Activated CD8-positive, alpha-beta memory T cell treated with anti-CD3 and anti-CD28 coated beads, Interleukin-2, amount 10 ng/mL, durations not matched to agents 7 days and 5 days (primary cell): ENCODE measurements around the gene C3orf52. TPM values are rescaled to one million over a fixed set of nuclear protein-coding genes. Genes with fewer than 3 reads are reported as not detected.

Experiments used
- ATAC-seq: fragments of 150-1000 bp; cut with Tn5 transposase; one replicate; pipeline ENCODE4 v1.10.0; 2021; ENCODE audit warnings: moderate library complexity
- CTCF ChIA-PET: fragments of 350-600 bp; sonication (Branson Sonifier 250); formaldehyde crosslinking; loops from one replicate; lab custom pipeline; 2021; ENCODE audit warnings: antibody characterized with exemption; lab: Charles Lee
- DNase-seq: peaks from one replicate; pipeline ENCODE4 v3.0.0-alpha.2; 2020
- H3K27ac Mint-ChIP-seq: one replicate; pipeline ENCODE4 v1.8.0; 2021; ENCODE audit warnings: mild to moderate bottlenecking, mixed read lengths
- H3K27me3 Mint-ChIP-seq: one replicate; pipeline ENCODE4 v1.8.0; 2021; ENCODE audit warnings: mixed read lengths
- H3K36me3 Mint-ChIP-seq: one replicate; pipeline ENCODE4 v1.8.0; 2021; ENCODE audit warnings: mild to moderate bottlenecking, mixed read lengths
- H3K4me1 Mint-ChIP-seq: one replicate; pipeline ENCODE4 v1.8.0; 2021; ENCODE audit warnings: mixed read lengths
- H3K4me3 Mint-ChIP-seq: one replicate; pipeline ENCODE4 v1.8.0; 2021; ENCODE audit warnings: mild to moderate bottlenecking, moderate library complexity, mixed read lengths
- H3K9me3 Mint-ChIP-seq: one replicate; pipeline ENCODE4 v1.8.0; 2022; ENCODE audit warnings: low read depth, mixed read lengths
- microRNA-seq: library from miRNA; unstranded; fragments of <30 nt; microRNA quantifications from one replicate; pipeline ENCODE4 v1.2.0, GENCODE V29; 2022
- total RNA-seq, 2 experiments: library from RNA; stranded (reverse); gene quantifications; one replicate each; pipeline ENCODE4 v1.2.3, GENCODE V29; 2021

Gene C3orf52
- total RNA-seq, 2 experiments from 2014 or later = 2.4 to 2.6 TPM

DNA sequence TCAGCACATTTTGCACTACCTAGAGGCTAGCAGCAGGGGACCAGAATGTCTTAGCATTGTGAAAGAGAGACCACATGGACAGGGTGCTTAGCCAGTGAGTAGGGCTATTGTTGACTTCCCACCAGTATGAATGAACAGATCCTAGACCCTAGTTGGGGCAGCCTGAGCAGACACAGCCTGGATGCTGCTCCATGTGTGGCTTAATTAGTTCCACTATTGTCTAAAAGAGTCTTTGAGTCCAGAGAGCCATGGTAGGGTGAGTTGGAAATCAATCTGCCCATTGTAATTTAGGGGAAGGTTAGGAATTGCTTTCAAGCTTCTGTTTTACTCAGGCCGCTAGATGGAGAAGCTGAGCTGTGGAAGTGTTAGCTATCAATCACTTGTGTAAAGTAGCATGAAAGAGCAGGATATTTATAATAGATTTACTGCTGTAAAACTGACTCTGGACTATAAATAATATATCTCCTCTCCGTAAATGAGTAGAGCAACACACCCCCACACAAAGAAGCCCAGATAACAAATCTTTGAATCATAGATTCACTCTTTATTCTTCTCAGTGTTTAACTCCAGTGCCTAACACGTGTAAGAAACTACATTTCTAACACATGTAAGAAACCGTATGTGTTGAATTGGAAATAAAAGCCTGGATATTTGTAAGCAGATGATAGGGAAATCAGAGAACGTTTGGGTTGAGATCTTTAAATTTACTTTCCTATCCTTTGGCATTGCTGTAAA lies 50.9 kb downstream of the C3orf52 start:
- DNase-seq (peak; percentile 65), ATAC-seq (no peak)
- H3K4me3 Mint-ChIP-seq = no peak overlapping the region
- H3K36me3 Mint-ChIP-seq = peaks cover 2% of the 10 kb centered on the region
- H3K27ac Mint-ChIP-seq = no peak overlapping the region
- H3K4me1 Mint-ChIP-seq = peaks cover 38% of the 10 kb centered on the region
- CTCF ChIA-PET = interaction anchor here (0.6 to 3.1 kb wide), 14 partner anchors 9 to 383 kb away, joined by 3 to 19 read pairs (median 4); partner anchors contain the start of genes CD200 and SLC9C1
- no peaks in the 10 kb centered on the region for H3K27me3 Mint-ChIP-seq
- H3K9me3 Mint-ChIP-seq = no peaks in the 10 kb centered on the region

DNA sequence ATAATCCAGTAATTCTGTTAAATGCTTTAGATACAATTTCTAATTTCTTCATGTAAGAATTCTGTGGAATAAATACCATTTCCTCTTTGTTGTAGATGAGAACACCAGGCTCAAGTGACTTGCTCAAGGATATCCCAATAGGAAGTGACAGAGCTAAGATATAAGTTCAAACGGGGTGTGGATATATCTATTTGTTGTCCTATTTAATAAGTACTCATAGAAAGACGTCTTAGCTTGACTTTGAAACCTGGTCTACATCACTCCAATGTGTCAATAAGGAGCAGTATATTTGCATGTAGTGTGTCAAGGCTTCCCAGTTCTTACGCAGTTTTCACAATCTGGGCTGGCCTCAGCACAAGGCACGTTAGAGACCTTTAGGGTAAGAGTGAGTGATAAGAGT lies 51.6 kb downstream of the C3orf52 start:
- peaks cover 33% of the 10 kb centered on the region for H3K4me1 Mint-ChIP-seq
- H3K9me3 Mint-ChIP-seq = no peaks in the 10 kb centered on the region
- H3K27ac Mint-ChIP-seq = no peak overlapping the region
- no peak for DNase-seq
- H3K36me3 Mint-ChIP-seq = peaks cover 2% of the 10 kb centered on the region
- no peak overlapping the region for H3K4me3 Mint-ChIP-seq
- CTCF ChIA-PET = interaction anchor here (0.6 to 3.1 kb wide), 10 partner anchors 9 to 383 kb away, joined by 3 to 19 read pairs (median 4); partner anchors contain the start of genes CD200 and SLC9C1
- no peak for ATAC-seq
- no peaks in the 10 kb centered on the region for H3K27me3 Mint-ChIP-seq

DNA sequence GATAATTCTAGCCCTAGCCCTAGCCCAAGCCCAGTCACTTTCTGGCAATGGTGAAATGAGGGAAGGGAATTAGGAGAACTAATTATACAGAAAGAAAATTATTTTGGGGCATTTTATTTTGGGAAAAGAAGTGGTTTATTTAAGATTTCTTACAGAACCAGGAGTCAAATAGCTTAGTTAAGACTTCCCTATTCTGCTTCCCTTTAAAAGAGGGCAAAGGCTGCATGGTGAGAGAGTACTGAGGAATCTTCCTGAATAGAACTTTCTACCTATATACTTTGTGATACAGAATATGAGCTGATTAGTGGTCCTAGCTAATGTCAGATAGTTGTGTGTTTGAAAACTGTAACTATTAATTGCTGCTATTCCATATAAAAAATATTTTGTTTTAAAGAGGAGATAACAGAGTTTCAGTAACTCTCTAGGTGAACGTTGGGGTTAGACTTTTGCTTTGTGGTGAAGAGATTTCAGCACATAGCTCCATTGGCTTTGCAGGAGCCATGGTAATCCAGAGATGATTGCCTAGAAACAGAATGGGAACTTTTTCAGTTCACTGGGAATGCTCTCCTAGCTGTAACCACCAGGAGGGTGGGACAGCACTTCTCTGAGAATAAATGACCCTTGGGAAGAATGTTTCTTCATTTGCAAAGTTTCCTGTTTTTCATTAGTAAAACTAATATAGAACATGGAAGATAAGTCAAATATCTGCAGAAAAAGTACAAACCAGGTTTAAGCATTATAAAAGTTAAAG lies 52.2 kb downstream of the C3orf52 start:
- CTCF ChIA-PET = interaction anchor here (1.1 to 3.1 kb wide), 10 partner anchors 9 to 394 kb away, joined by 3 to 19 read pairs (median 4); partner anchors contain the start of gene SLC9C1
- ATAC-seq (no peak), DNase-seq (no peak)
- Mint-ChIP-seq H3K4me1 (peaks cover 30% of the 10 kb centered on the region), H3K36me3 (peaks cover 3% of the 10 kb centered on the region), H3K27me3 (no peaks in the 10 kb centered on the region), H3K9me3 (peaks cover 1% of the 10 kb centered on the region), H3K27ac (no peak overlapping the region), H3K4me3 (no peak overlapping the region)

DNA sequence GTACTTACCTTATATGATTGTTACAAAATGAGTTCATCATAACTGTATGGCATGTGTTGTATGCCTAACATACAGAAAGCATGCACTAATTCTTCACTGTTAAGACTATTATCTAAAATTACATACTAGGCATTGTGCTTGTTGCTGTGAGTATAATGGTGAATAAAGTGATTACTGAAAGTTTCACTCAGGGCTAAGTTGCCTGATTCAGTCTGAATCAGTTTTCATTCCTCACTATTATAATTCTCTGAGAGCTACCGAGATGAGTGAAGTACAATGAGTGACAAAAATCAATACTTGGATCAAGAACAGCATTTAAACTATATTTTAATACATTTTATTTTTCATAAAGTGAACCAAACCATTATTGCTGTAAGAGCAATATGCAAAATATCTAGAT lies 54.4 kb downstream of the C3orf52 start:
- no peak for DNase-seq
- CTCF ChIA-PET = interaction anchor here (1.8 to 2.9 kb wide), 3 partner anchors 22 to 163 kb away, joined by 5 to 19 read pairs (median 7); no protein-coding TSS in a partner anchor

DNA sequence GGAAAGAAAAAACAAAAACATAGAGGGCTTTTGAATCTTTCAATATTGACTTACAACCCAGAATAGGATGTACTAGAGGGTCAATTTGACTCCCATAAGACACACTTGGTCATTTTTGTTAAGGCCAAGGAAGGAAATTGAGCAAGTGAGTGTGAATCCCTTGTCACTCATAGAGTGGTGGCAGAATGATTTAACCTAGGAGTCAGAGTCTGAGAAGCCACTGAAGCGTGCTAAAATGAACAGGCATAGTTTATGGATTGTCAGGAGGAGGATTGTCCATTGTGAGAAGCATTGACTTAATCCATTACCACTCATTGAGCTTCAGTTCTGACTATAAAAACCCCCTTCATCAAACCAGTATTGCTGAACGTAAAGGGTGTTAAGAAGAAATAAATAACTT lies 55.1 kb downstream of the C3orf52 start:
- H3K9me3 Mint-ChIP-seq = peaks cover 1% of the 10 kb centered on the region
- DNase-seq (no peak), ATAC-seq (no peak)
- peaks cover 11% of the 10 kb centered on the region for H3K4me1 Mint-ChIP-seq
- no peak overlapping the region for H3K27ac Mint-ChIP-seq
- H3K4me3 Mint-ChIP-seq = no peak overlapping the region
- no peaks in the 10 kb centered on the region for H3K27me3 Mint-ChIP-seq
- H3K36me3 Mint-ChIP-seq = peaks cover 18% of the 10 kb centered on the region
- CTCF ChIA-PET = no interaction called here

More for the DNA sequence above, 54.4 kb downstream of the C3orf52 start:
- Mint-ChIP-seq H3K36me3 (peaks cover 13% of the 10 kb centered on the region), H3K27ac (no peak overlapping the region), H3K9me3 (peaks cover 1% of the 10 kb centered on the region), H3K4me3 (no peak overlapping the region), H3K4me1 (peaks cover 16% of the 10 kb centered on the region), H3K27me3 (no peaks in the 10 kb centered on the region)
- no peak for ATAC-seq

DNA sequence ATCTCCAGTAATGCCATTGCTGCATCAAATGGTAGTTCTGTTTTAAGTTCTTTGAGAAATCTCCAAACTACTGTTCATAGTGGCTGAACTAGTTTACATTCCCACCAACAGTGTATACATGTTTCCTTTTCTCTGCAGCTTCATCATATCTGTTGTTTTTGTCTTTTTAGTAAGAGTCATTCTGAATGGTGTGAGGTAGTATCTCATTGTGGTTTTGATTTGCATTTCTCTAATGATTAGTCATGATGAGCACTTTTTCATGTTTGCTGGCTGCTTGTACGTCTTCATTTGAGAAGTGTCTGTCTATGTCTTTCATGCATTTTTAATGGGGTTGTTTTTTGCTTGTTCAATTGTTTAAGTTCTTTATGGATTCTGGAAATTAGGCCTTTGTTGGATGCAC lies 57.1 kb downstream of the C3orf52 start:
- ATAC-seq (peak; percentile 78), DNase-seq (no peak)
- CTCF ChIA-PET = no interaction called here
- Mint-ChIP-seq H3K4me1 (peaks cover 9% of the 10 kb centered on the region), H3K27ac (peak overlapping the region; percentile 83), H3K9me3 (peaks cover 12% of the 10 kb centered on the region), H3K36me3 (peaks cover 25% of the 10 kb centered on the region), H3K27me3 (no peaks in the 10 kb centered on the region), H3K4me3 (peak overlapping the region; percentile 48)

DNA sequence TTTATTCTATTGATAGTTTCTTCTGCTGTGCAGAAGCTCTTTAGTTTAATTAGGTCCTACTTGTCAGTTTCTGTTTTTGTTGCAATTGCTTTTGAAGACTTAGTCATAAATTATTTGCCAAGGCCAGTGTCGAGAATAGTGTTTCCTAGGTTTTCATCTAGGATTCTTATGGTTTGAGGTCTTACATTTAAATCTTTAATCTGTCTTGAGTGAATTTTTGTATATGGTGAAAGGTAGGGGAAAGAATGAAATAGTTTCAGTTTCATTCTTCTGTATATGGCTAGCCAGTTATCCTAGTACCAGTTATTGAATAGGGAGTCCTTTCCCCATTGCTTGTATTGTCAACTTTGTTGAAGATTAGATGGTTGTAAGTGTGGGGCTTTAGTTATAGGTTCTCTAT lies 57.5 kb downstream of the C3orf52 start:
- peak; percentile 82 for ATAC-seq
- Mint-ChIP-seq H3K27me3 (no peaks in the 10 kb centered on the region), H3K36me3 (peaks cover 25% of the 10 kb centered on the region), H3K4me3 (peak overlapping the region; percentile 48), H3K4me1 (peaks cover 9% of the 10 kb centered on the region), H3K27ac (peak overlapping the region; percentile 83), H3K9me3 (peaks cover 12% of the 10 kb centered on the region)
- CTCF ChIA-PET = no interaction called here
- no peak for DNase-seq

DNA sequence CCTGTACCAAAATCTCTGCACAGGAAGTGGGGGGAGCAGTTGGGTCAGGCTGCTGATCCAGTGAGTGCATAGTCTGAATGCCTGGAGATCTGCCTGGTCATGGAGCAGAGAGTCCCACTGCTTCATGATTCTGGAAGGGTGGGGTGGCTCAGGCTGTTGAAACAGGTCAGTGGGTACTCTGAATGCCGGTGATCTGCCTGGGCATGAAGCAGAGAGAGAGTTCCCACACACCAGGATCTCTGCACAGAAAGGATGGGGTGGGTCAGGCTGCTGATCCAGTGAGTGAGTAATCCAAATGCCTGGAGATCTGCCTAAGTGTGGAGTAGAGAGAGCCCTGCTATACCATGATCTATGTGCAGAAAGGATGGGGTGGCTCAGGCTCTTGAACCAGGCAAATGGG lies 62.9 kb downstream of the C3orf52 start:
- no peak overlapping the region for H3K4me3 Mint-ChIP-seq
- H3K9me3 Mint-ChIP-seq = peaks cover 11% of the 10 kb centered on the region
- DNase-seq = no peak
- no peaks in the 10 kb centered on the region for H3K4me1 Mint-ChIP-seq
- no peak overlapping the region for H3K27ac Mint-ChIP-seq
- no peak for ATAC-seq
- H3K27me3 Mint-ChIP-seq = no peaks in the 10 kb centered on the region
- CTCF ChIA-PET = no interaction called here
- peaks cover 16% of the 10 kb centered on the region for H3K36me3 Mint-ChIP-seq

DNA sequence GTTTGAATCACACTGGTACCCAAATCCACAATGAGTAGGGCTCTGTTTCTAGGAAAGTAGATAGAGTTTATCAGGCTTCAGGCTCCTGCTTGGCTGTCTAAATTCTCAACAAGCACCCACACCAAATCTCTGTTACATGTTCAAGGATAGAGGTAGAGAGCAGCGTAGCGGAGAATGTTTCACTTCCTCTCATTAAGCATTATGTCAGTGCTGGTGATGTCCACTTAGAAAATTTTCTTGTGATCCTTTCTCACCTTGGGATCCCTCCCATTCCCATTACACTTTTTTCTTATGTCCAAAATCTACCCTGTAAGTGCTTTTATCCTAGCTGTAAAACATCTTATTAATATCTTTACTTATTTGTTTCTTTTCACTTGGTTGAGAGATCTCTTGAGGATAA lies 81.6 kb downstream of the C3orf52 start:
- H3K36me3 Mint-ChIP-seq = peaks cover 1% of the 10 kb centered on the region
- ATAC-seq (no peak), DNase-seq (no peak)
- H3K27me3 Mint-ChIP-seq = peaks cover 2% of the 10 kb centered on the region
- no peaks in the 10 kb centered on the region for H3K4me1 Mint-ChIP-seq
- CTCF ChIA-PET = no interaction called here
- H3K9me3 Mint-ChIP-seq = peaks cover 3% of the 10 kb centered on the region
- H3K27ac Mint-ChIP-seq = no peak overlapping the region
- no peak overlapping the region for H3K4me3 Mint-ChIP-seq

Small RNA genes lying within 50 kb of the gene (microRNA-seq; reads per million reads assigned to microRNA genes)
- gene MIR567 = not detected

Other genes starting within 250 kb of the C3orf52 start
- 1 to 10 TPM; 4.4 to 4.8 TPM for gene PHLDB2, start 227.1 kb upstream of the C3orf52 start, total RNA-seq
- 10 to 100 TPM; 45.2 to 50.7 TPM for gene ABHD10, start 107.4 kb upstream of the C3orf52 start, total RNA-seq
- gene TAGLN3, start 87.5 kb upstream of the C3orf52 start, total RNA-seq = not detected
- gene TMPRSS7, start 51.7 kb upstream of the C3orf52 start, total RNA-seq = not detected
- gene GCSAM, start 46.9 kb downstream of the C3orf52 start, total RNA-seq = 1 to 10 TPM; 8.6 to 9.5 TPM
- under 1 TPM in 1 of 2 experiments, not detected in 1; 0.28 TPM for gene SLC9C1, start 207.8 kb downstream of the C3orf52 start, total RNA-seq
- gene CD200, start 246.8 kb downstream of the C3orf52 start, total RNA-seq = 1 to 10 TPM in 1 of 2 experiments, under 1 TPM in 1; 0.67 to 3.6 TPM